Measurements from ENCODE around the gene GPT2. TPM values are rescaled to one million over a fixed set of nuclear protein-coding genes. Genes with fewer than 3 reads are reported as not detected.

GPT2 gene
- total RNA-seq, 1 donor from 2014 or later: 70.2 TPM

DNA sequence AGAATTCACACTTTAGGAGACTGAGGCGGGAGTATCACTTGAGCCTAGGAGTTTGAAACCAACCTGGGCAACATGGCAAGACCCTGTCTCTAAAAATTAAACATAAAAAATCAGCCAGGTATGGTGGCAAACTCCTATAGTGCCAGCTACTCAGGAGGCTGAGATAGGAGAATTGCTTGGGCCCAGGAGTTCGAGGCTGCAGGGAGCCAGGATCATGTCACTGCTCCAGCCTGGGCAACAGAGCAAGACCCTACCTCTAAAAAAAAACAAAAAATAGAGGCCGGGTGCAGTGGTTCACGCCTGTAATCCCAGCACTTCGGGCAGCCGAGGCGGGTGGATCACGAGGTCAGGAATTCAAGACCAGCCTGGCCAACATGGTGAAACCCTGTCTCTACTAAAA lies 8.9 kb upstream of the GPT2 start:
- Histone ChIP-seq H3K36me3 (ENCODE audit: insufficient read depth, low read length) (no peaks in the 10 kb centered on the region), H3K9ac (ENCODE audit: low read length) (no peak overlapping the region), H3K4me3 (ENCODE audit: insufficient read depth, low read depth, low read length) (no peak overlapping the region), H3K27ac (ENCODE audit: low read depth, low read length) (no peak overlapping the region), H3K4me2 (ENCODE audit: low read length) (no peak overlapping the region), H3K27me3 (ENCODE audit: insufficient read depth, low read length) (no peaks in the 10 kb centered on the region), H4K20me1 (ENCODE audit: insufficient read depth, low read length) (no peaks in the 10 kb centered on the region), H3K9me3 (ENCODE audit: insufficient read depth, low read depth, low read length) (no peaks in the 10 kb centered on the region), H3K79me2 (ENCODE audit: insufficient read depth, low read length) (no peaks in the 10 kb centered on the region), H3K4me1 (ENCODE audit: insufficient read depth, low read length) (no peaks in the 10 kb centered on the region), H2AFZ (ENCODE audit: low read depth, low read length) (no peak overlapping the region)
- DNase-seq (ENCODE audit: low read depth) (no peak), FAIRE-seq (no peak)
- Mint-ChIP-seq H3K27me3 (ENCODE audit: low read depth, unreplicated experiment) (peaks cover 9% of the 10 kb centered on the region), H3K4me1 (ENCODE audit: low read depth, unreplicated experiment) (no peaks in the 10 kb centered on the region), H3K27ac (ENCODE audit: unreplicated experiment) (no peak overlapping the region), H3K9me3 (ENCODE audit: unreplicated experiment) (no peaks in the 10 kb centered on the region), H3K36me3 (ENCODE audit: low read depth, unreplicated experiment) (no peaks in the 10 kb centered on the region), H3K4me3 (ENCODE audit: unreplicated experiment) (no peak overlapping the region)
- TF ChIP-seq, protein P1, sequence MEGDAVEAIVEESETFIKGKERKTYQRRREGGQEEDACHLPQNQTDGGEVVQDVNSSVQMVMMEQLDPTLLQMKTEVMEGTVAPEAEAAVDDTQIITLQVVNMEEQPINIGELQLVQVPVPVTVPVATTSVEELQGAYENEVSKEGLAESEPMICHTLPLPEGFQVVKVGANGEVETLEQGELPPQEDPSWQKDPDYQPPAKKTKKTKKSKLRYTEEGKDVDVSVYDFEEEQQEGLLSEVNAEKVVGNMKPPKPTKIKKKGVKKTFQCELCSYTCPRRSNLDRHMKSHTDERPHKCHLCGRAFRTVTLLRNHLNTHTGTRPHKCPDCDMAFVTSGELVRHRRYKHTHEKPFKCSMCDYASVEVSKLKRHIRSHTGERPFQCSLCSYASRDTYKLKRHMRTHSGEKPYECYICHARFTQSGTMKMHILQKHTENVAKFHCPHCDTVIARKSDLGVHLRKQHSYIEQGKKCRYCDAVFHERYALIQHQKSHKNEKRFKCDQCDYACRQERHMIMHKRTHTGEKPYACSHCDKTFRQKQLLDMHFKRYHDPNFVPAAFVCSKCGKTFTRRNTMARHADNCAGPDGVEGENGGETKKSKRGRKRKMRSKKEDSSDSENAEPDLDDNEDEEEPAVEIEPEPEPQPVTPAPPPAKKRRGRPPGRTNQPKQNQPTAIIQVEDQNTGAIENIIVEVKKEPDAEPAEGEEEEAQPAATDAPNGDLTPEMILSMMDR (IDR thresholded peaks at IDR 0.05; ENCODE audit: insufficient read depth, low read depth, low read length): no peak
- no peak for TF ChIP-seq EZH2 (IDR thresholded peaks at IDR 0.05; ENCODE audit: insufficient read depth, low read length)

DNA sequence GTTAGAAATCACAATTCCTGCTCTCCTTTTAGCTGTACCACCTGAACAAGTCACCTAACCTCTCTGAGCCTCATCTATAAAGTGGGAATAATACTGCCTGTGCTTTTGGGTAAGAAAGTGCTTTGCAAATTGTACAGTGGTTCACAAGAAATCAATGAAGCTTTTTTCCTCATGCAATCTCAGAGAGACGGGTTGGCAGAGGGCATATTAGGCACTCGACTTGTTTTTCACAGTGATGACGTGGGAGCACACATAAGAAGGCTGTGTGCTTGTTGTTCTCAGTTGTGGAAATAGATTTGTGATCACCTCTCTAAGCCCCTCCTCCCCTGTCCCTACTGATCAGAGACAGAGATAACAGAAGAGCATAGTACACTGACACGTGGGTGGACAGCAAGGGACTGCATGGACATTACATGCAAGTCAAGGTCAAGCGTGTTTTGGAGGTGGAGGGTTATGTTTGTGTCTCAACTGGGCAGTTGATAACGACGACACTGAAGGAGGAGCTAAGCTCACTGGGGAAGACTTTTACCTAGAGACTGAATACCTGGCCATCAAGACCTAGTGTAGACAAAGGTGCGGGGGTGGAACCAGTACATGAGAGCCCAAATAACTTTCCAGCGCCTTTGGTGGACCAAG lies 1.7 kb upstream of the GPT2 start:
- no peak for DNase-seq (ENCODE audit: low read depth)
- Mint-ChIP-seq H3K36me3 (ENCODE audit: low read depth, unreplicated experiment) (peaks cover 2% of the 10 kb centered on the region), H3K4me1 (ENCODE audit: low read depth, unreplicated experiment) (peaks cover 20% of the 10 kb centered on the region), H3K27me3 (ENCODE audit: low read depth, unreplicated experiment) (peaks cover 9% of the 10 kb centered on the region), H3K4me3 (ENCODE audit: unreplicated experiment) (no peak overlapping the region), H3K27ac (ENCODE audit: unreplicated experiment) (no peak overlapping the region), H3K9me3 (ENCODE audit: unreplicated experiment) (no peaks in the 10 kb centered on the region)
- no peaks in the 10 kb centered on the region for H3K36me3 ChIP-seq (ENCODE audit: insufficient read depth, low read length)
- peaks cover 13% of the 10 kb centered on the region for H4K20me1 ChIP-seq (ENCODE audit: insufficient read depth, low read length)
- H3K9ac ChIP-seq (ENCODE audit: low read length): no peak overlapping the region
- no peak overlapping the region for H3K27ac ChIP-seq (ENCODE audit: low read depth, low read length)
- H3K9me3 ChIP-seq (ENCODE audit: insufficient read depth, low read depth, low read length): no peaks in the 10 kb centered on the region
- H3K4me2 ChIP-seq (ENCODE audit: low read length): no peak overlapping the region
- peaks cover 21% of the 10 kb centered on the region for H3K4me1 ChIP-seq (ENCODE audit: insufficient read depth, low read length)
- no peak for FAIRE-seq
- no peak overlapping the region for H3K4me3 ChIP-seq (ENCODE audit: insufficient read depth, low read depth, low read length)
- no peak overlapping the region for H2AFZ ChIP-seq (ENCODE audit: low read depth, low read length)
- TF ChIP-seq EZH2 (IDR thresholded peaks at IDR 0.05; ENCODE audit: insufficient read depth, low read length): no peak
- TF ChIP-seq, protein P1 (IDR thresholded peaks at IDR 0.05; ENCODE audit: insufficient read depth, low read depth, low read length): no peak
- H3K27me3 ChIP-seq (ENCODE audit: insufficient read depth, low read length): no peaks in the 10 kb centered on the region
- peaks cover 13% of the 10 kb centered on the region for H3K79me2 ChIP-seq (ENCODE audit: insufficient read depth, low read length)

DNA sequence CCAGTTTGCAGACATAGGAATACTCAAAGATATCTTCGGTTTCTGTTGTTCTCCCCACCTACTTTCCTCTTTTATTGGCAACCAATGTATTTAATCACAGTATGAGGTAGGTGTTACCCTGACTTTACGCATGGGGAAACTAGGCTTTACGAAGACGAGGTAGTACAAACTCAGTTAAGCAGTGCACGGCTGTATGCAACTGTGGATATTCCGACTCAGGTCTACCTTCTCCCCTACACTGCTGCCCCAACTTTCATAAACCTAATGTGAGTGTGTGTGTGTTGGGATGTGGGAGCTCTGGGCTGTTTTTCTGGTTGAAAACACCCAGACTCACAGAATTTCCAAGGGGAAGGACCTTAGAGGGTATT lies 1.2 kb upstream of the GPT2 start:
- no peak overlapping the region for H2AFZ ChIP-seq (ENCODE audit: low read depth, low read length)
- no peaks in the 10 kb centered on the region for H3K27me3 ChIP-seq (ENCODE audit: insufficient read depth, low read length)
- Mint-ChIP-seq H3K4me3 (ENCODE audit: unreplicated experiment) (peak overlapping the region; percentile 89), H3K4me1 (ENCODE audit: low read depth, unreplicated experiment) (peaks cover 23% of the 10 kb centered on the region), H3K27ac (ENCODE audit: unreplicated experiment) (peak overlapping the region; percentile 97), H3K27me3 (ENCODE audit: low read depth, unreplicated experiment) (peaks cover 9% of the 10 kb centered on the region), H3K9me3 (ENCODE audit: unreplicated experiment) (no peaks in the 10 kb centered on the region), H3K36me3 (ENCODE audit: low read depth, unreplicated experiment) (peaks cover 4% of the 10 kb centered on the region)
- H3K9ac ChIP-seq (ENCODE audit: low read length): no peak overlapping the region
- peak overlapping the region; percentile 88 for H3K4me3 ChIP-seq (ENCODE audit: insufficient read depth, low read depth, low read length)
- H3K4me1 ChIP-seq (ENCODE audit: insufficient read depth, low read length): peaks cover 22% of the 10 kb centered on the region
- H4K20me1 ChIP-seq (ENCODE audit: insufficient read depth, low read length): peaks cover 18% of the 10 kb centered on the region
- H3K9me3 ChIP-seq (ENCODE audit: insufficient read depth, low read depth, low read length): no peaks in the 10 kb centered on the region
- H3K27ac ChIP-seq (ENCODE audit: low read depth, low read length): no peak overlapping the region
- TF ChIP-seq EZH2 (IDR thresholded peaks at IDR 0.05; ENCODE audit: insufficient read depth, low read length): no peak
- H3K79me2 ChIP-seq (ENCODE audit: insufficient read depth, low read length): peaks cover 18% of the 10 kb centered on the region
- H3K4me2 ChIP-seq (ENCODE audit: low read length): peak overlapping the region; percentile 95
- no peak for FAIRE-seq
- DNase-seq (ENCODE audit: low read depth): no peak
- no peaks in the 10 kb centered on the region for H3K36me3 ChIP-seq (ENCODE audit: insufficient read depth, low read length)

Data from astrocyte (in vitro differentiated cells and primary cell).